Uterus (tissue), 2 donors: ENCODE results near the gene CD9.

ENCODE experiments used
- POLR2A ChIP-seq, 2 donors: fragments of 450-650 bp; IDR thresholded peaks; one replicate each; pipeline ENCODE4 v1.6.1; 2016; ENCODE audit warnings: antibody characterized with exemption in 2 of 2, mild to moderate bottlenecking in 1 of 2, moderate library complexity in 1 of 2
- TF ChIP-seq, protein P1 (sequence below), 4 experiments: fragments of 200-600 bp in 2 of 4; fragments of 450-650 bp in 2 of 4; sonication (generic) in 2 of 4; IDR thresholded peaks; one replicate each; pipeline ENCODE4 v1.5.1; 2016 to 2019; ENCODE audit warnings: antibody characterized with exemption in 4 of 4, mild to moderate bottlenecking in 2 of 4, moderate library complexity in 1 of 4

DNA sequence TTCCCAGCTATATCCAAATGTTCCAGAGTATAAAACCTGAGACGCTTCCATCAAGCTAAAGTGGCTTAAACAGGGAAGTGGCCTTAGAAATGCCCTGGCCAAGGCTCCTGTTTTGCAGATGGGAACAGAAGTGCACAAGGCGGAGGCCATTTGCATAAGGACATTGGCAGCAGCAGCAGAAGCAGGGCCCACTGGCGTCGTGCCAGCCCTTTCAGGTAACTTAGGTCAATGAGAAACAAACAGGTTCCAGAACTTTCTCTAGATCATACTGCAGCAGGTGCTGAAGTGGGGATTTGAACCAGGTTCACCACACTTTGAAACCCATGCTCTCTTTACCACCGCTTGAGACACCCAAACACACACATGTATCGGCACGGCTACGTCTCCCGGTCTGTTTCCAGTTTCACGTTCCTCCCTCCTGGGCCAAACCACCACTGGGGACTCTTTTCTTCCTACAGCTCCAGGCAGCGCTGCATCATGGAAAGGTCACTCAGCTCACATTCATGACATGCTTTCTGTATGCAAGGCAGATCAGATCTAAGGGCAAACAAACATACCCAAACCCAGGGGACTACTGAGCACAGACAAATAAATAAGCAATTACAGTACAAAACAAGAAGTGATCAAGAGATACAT is 64.3 kb downstream of the CD9 start:
- TF ChIP-seq, protein P1, sequence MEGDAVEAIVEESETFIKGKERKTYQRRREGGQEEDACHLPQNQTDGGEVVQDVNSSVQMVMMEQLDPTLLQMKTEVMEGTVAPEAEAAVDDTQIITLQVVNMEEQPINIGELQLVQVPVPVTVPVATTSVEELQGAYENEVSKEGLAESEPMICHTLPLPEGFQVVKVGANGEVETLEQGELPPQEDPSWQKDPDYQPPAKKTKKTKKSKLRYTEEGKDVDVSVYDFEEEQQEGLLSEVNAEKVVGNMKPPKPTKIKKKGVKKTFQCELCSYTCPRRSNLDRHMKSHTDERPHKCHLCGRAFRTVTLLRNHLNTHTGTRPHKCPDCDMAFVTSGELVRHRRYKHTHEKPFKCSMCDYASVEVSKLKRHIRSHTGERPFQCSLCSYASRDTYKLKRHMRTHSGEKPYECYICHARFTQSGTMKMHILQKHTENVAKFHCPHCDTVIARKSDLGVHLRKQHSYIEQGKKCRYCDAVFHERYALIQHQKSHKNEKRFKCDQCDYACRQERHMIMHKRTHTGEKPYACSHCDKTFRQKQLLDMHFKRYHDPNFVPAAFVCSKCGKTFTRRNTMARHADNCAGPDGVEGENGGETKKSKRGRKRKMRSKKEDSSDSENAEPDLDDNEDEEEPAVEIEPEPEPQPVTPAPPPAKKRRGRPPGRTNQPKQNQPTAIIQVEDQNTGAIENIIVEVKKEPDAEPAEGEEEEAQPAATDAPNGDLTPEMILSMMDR (IDR thresholded peaks at IDR 0.05) = no peak
- no peak for TF ChIP-seq POLR2A (IDR thresholded peaks at IDR 0.05)
